HPDE6-E6E7 (cell line): ENCODE results near the gene TTC28.
"Not testable (repeated sequence)": the region's sequence is repeated elsewhere in the genome, so short reads cannot be mapped to it uniquely, and the experiment has no call there.

Source experiments
- DNase-seq: peaks from one replicate; pipeline ENCODE4 v3.0.0; 2011; ENCODE audit warnings: missing footprints; ENCODE audit errors: extremely low spot score

The TTC28 gene

DNA sequence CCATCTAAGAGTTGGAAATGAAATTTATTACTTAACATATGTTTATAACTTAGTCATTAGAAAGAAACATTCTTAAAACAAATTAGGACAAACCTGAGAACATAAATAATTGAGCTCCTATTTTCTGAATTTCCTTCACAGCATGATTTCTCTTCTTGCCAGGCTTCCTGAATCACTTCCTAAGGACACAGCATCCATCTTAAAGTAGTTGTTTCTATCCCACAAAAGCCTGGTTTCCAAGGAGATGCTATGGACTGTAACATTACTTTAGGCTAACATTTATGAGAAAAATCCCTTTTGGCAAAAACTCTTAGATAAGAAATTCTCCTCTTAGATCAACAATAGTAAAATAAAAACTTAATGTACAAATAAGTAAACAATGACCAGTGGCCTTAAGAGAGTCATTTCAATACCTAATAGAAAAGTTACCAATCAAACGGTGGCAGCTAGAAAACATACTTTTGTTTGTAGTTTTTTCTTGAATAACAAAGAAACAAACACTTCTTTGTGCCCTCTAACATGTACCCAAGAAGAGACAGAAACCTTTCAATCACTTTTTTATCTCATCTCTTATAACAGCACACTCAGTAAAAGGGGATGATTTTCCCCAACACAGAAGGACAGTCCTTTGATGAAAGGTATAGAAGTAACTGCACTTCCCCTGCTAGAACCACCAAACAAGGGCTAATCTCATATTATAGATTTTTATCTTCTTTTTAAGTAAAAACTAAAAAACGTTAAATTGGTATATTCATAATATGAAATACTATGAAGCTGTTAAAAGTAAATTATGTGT lies 74.5 kb downstream of the TTC28 start:
- DNase-seq = no peak

GRCh38 chr22:28601915-28602314 lies 77.7 kb downstream of the TTC28 start:
- DNase-seq = no peak

- DNase-seq = peak; percentile 13
Measured at GRCh38 chr22:28600546-28601143, 79.0 kb downstream of the TTC28 start.

DNA sequence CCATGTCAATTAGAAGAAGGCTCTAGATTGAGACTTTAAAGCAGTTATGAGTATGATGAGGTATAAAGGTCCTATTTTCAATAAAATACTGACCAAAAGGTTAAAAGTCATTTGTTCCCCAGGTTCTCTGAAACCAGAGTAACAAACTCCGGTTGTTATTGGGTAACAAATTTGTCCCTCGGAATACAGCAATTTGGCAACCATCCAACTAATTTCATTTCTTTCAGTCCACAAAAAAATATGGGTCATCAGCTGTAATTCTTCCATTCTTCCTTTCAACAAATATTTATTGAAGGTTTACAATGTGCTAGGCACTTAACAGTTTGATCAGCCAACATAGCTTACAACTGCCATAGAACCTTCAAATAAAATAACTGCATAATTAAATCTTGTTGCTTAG lies 79.9 kb downstream of the TTC28 start:
- no peak for DNase-seq

- DNase-seq = no peak
Measured at GRCh38 chr22:28597665-28598064, 82.0 kb downstream of the TTC28 start.

DNA sequence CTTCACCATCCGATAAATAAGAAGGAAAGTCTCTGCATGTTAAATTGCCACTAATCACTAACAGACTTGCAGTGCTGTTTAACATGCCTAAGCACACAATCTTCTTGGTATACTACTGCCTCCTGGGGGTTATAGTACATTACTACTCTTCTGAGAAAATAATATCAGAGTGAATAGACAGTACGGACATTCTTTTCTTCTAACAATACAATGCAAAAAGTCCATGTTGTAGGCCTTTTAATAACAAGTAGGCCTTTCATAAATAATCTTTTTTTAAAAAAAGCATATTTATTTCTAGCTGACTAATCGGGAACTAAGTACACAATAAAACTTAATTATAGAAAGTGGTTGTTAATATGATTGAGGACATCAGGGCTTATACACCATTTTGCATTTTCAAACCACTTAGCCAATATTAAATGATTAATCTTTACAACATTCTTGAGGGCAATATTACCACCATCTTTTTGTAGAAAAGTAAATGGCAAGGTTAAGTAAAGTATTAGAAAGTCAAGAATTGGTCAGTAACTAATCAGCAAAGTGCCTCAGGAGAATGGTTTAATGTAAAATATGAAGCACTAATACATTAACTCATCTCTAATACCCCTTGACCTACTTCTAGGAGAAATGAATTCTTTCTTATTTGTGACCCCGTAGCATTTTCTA lies 84.7 kb downstream of the TTC28 start:
- peak; percentile 13 for DNase-seq

- DNase-seq = no peak
Measured at GRCh38 chr22:28594076-28594796, 85.4 kb downstream of the TTC28 start.

DNA sequence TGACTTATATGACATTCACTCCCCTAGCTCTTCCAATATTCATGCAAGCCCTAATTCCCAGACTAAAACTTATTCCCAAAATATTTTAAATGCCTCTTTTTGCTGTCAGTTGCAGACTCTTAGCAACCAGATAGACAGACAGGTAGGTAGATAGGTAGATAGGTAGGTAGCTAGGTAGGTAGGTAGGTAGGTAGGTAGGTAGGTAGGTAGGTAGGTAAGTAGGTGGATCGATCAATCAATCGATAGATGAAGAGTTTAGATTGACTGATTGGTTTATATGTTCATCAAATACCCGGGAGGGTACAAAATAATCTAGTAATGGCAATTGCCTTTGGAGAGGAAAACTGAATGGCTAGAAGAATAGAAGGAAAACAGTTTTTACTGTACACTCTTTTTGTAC lies 86.3 kb downstream of the TTC28 start:
- DNase-seq = no peak

GRCh38 chr22:28589102-28589750 lies 90.4 kb downstream of the TTC28 start:
- DNase-seq = no peak

- no peak for DNase-seq
Measured at GRCh38 chr22:28585324-28585723, 94.3 kb downstream of the TTC28 start.

GRCh38 chr22:28582806-28583205 lies 96.8 kb downstream of the TTC28 start:
- no peak for DNase-seq

GRCh38 chr22:28581016-28581415 lies 98.6 kb downstream of the TTC28 start:
- DNase-seq = no peak

DNA sequence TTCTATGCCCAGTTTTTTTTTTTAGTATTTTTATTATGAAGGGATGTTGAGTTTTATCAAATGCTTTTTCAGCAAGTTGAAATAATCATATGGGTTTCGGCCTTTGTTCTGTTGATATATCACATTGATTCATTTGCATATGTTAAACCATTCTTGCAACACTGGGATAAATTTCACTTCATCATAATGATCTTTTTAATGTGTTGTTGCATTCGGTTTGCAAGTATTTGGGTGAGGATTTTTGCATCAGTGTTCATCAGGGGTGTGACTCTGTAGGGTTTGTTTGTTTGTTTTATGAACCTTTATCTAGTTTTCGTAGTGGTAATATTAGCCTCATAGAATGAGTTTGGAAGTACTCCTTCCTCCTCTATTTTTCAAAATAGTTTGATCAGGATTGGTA lies 103.5 kb downstream of the TTC28 start:
- no peak for DNase-seq

GRCh38 chr22:28574159-28574788 lies 105.4 kb downstream of the TTC28 start:
- no peak for DNase-seq

DNA sequence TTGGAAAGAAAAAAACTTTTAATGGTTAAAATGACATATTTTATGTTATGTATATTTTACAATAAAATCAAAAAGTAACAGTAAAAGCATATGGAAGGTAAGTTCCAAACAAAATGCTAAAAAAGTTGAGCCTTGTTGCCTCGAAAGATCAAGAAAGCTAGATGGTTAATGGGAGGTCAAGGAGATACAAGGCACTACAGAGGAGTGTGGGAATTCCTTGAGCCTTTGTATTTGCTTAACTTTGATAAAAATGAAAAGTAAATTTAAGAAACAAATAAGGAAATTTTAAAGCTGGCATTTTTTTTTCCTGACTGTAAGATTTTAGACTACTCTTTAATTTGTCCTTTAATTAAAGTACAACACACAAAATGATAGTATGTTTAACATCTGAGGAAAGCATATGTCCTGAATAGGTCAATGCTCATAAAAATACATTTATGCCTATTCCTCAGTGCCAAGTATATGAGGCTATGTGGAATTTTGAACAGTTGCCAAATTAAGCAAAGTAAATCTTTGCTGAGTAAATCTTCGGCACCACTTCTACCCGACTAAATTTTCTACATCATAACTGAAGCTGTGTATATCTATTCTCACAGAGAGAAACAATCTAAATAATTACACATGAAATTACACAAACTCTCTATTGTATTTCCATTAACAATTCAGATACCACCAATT lies 108.8 kb downstream of the TTC28 start:
- no peak for DNase-seq

GRCh38 chr22:28568974-28569373 lies 110.7 kb downstream of the TTC28 start:
- not testable (repeated sequence) for DNase-seq

GRCh38 chr22:28568099-28568498 lies 111.5 kb downstream of the TTC28 start:
- DNase-seq = no peak

DNA sequence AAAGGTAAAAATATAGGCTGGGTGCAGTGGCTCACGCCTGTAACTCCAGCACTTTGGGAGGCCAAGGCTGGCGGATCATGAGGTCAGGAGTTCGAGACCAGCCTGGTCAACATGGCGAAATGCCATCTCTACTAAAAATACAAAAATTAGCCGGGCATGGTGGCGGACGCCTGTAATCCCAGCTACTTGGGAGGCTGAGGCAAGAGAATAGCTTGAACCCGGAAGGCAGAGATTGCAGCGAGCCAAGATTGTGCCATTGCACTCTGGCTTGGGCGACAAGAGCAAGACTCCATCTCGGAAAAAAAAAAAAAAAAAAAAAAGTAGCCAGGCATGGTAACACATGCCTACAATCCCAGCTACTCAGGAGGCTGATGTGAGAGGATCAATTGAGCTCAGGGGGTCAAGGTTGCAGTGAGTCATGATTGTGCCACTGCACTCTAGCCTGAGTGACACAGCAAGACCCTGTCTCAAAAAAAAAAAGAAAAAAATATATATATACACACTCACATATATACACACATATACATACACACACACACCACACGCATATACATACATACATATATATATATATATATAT lies 112.6 kb downstream of the TTC28 start:
- not testable (repeated sequence) for DNase-seq

DNA sequence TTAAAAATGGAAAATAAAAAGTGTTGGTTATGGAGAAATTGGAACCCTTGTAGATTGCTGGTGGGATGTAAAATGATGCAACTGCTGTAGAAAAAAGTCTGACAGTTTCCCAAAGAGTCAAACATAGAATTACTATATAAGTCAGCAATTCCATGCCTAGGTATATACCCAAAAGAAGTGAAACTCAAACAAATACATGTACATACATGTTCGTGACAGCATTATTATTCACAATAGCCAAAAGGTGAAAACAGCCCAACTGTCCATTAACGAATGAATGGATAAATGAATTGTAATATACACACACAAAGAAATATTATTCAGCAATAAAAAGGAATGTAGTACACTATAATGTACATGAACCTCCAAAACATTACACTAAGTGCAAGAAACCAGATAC lies 116.0 kb downstream of the TTC28 start:
- no peak for DNase-seq

GRCh38 chr22:28562324-28562723 lies 117.3 kb downstream of the TTC28 start:
- no peak for DNase-seq
